GM20000 (cell line): ENCODE results near the gene AFF1.
A peak's percentile ranks its signal among the peaks of the same experiment; 100 is the strongest.

Source experiments
- DNase-seq: peaks from one replicate; pipeline ENCODE4 v3.0.0; 2012; ENCODE audit warnings: low spot score
- TF ChIP-seq, protein P1 (sequence below): IDR thresholded peaks from 2 replicates; pipeline ENCODE4 v1.5.1; 2012; ENCODE audit warnings: mild to moderate bottlenecking, control low read depth; ENCODE audit errors: extremely low read depth, missing control alignments

AFF1 gene

DNA sequence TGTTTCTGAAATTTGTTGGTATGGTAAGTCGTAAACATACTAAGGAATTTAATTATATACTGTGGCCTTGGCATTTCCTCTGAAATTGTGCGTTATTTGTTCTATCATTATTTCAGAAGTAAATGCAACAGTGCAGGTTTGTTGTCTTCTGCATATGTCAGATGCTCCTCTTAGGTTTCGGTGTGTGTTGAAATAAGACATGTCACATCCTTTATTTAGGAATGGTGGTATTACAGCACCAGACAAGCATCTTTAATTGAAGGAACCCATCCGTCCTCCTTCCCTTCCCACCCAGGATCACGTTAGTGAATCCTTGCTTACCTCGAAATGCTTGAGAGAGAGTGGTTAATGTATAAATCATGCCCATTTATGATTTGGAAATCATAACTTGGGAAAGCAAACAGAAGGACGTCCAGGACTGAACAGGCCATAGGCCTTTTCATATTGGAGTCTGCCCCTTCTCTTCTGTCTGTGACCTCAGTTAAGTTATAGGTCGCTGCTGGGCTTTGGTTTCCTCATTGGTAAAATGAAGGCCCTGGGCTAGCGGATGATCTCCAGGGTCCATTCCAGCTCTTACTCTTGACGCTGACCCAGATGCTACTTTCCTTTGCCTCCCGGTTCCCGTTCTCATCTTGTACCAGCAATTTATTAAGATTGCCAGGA, 151.5 kb downstream of the AFF1 start:
- no peak for DNase-seq
- TF ChIP-seq, protein P1, sequence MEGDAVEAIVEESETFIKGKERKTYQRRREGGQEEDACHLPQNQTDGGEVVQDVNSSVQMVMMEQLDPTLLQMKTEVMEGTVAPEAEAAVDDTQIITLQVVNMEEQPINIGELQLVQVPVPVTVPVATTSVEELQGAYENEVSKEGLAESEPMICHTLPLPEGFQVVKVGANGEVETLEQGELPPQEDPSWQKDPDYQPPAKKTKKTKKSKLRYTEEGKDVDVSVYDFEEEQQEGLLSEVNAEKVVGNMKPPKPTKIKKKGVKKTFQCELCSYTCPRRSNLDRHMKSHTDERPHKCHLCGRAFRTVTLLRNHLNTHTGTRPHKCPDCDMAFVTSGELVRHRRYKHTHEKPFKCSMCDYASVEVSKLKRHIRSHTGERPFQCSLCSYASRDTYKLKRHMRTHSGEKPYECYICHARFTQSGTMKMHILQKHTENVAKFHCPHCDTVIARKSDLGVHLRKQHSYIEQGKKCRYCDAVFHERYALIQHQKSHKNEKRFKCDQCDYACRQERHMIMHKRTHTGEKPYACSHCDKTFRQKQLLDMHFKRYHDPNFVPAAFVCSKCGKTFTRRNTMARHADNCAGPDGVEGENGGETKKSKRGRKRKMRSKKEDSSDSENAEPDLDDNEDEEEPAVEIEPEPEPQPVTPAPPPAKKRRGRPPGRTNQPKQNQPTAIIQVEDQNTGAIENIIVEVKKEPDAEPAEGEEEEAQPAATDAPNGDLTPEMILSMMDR, result no peak

DNA sequence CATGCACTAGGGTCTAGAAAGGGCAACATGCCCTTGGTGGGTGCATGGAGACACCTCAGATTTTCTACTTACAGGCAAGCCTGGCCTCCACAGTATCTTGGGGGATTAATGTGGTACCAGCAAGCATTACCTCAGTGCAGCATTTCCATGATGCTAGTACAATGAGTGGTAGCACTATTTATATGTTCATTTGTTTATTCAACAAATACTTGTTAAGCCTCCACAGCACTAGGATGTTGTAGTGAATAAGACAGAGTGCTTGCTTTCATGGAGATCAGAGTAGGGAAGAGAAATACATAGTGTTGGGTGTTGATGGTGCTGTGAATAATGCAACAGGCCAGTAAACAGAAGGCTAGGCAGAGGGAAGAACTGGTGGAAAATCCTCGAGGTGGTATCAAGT, 152.2 kb downstream of the AFF1 start:
- no peak for DNase-seq
- TF ChIP-seq, protein P1, result no peak

DNA sequence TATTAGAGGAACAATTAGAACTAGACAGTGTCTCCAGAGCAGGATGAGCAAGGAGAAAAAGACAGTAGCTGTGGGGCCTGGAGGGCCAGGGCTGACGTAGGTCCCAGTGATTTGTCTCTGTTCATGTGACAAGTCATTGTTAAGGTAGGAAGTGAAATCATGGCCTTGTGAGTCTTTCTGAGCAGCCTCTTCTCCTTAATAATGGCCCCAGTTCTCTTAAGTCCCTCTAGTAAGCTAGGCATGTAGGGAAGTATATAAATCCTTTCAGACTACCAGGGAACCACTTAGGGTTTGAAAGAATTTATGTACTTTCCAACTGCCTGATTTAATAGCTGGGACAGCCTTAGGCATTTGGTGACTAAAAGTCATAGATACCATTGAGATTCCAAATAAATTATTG, 152.6 kb downstream of the AFF1 start:
- no peak for DNase-seq
- TF ChIP-seq, protein P1, result no peak

DNA sequence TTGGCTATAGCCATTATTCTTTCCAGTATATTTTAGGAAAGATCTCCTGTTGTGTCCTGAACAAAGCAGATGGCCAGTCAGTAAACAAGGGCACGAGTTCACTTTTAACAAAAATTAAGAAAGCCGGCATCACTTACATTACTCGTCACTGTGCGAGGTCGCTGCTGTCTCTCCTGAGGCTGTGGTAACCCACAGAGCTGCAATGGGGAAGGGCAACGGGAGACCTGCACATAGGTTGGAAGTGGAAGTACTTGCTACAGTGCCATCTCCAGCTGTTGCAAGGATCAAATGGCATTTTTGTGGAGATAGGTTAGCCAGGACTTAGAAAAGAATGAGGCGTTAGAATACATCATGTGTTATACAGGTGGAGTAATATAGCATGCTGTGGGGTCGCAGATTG, 153.4 kb downstream of the AFF1 start:
- TF ChIP-seq, protein P1, result no peak
- DNase-seq, result no peak

DNA sequence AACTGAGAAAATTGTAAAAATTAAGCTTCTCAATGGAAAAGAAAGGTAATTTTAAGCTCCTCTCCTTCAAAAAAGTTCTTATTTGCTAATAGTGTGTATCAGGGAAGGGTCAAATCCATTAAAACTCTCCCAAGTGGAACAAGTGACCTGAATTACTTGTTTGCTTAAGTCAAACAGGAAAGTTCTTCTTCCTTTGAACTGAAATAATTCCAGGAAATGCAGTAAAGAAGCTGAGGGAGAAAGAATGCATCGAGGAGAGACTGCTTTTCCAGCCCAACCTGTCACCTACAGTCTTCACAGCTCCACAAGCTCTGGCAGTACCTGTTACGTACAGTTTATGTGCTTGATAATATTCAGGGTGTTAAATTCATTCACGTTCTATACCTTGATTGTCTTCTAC, 154.6 kb downstream of the AFF1 start:
- TF ChIP-seq, protein P1, result no peak
- no peak for DNase-seq

DNA sequence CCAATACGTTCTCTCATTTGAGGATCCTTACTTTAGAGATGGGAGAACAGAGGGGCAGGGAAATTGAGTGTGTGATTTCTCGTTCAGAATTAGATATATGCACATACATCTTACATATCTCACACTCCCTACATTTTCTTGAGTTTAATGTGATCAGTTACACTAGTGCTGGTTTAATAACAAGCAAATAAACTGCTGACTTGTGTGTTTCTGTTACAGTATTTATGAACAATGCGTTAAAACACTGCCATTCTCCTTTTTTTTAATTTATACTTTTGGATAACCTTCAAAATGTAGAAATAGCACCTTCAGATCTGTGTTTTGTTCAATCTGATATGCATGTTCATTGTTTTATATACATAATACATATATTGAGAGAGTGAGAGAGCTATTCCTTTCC, 155.5 kb downstream of the AFF1 start:
- TF ChIP-seq, protein P1, result no peak
- no peak for DNase-seq

DNA sequence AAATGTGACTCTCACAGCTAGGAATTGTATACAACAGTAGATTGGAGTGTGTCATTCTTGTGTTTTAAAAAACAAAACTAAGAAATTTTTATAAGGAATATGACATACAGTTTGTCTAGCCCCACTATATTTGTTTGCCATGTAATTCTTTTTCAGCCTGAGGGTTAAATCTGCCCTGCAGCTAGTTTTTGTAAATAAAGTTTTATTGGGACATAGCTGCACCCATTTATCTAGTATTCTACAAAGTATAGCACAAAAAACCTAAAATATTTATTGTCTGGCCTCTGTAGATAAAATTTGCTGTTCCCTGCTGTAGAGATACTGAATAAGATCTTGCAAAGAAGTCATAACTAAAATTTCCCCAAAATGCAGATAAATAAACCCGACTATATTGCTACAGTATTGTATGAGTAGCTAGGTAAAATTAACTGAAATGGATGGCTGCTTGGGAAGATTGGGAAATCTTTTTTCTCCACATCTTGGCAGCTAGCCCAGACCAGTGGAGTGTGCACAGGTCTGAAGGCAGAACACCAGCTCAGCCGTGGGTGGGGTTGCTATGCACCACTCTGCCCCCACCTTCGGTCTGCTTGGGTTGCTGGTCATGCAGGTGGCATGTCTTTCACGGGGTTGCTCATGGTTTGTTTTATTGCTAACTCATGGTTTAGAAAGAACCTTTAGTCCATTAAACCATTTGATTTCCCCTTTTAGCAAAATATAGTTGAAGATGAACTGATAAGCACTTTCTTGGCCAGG, 157.8 kb downstream of the AFF1 start:
- peak; percentile 22 for DNase-seq
- TF ChIP-seq, protein P1, result no peak
